IMR-90 (cell line): ENCODE data around the gene MAP2K2. TPM values are rescaled to one million over a fixed set of nuclear protein-coding genes. Genes with fewer than 3 reads are reported as not detected.

Experiments used
- ATAC-seq: fragments of 200-7000 bp; cut with Tn5 transposase; 2 replicates; pipeline ENCODE4 v1.9.1; 2020; ENCODE audit warnings: low read depth, mild to moderate bottlenecking, moderate library complexity
- BruUV-seq: library from RNA; stranded (reverse); fragments of 400-500 nt; replicated peaks from 2 replicates; lab custom pipeline; 2021; lab: Mats Ljungman, UMichigan
- CTCF ChIA-PET: fragments of 300-600 bp; formaldehyde crosslinking; extraction: SDS; loops from one replicate; lab custom pipeline; 2021; ENCODE audit warnings: antibody characterized with exemption; lab: Yijun Ruan, JAX
- POLR2A ChIA-PET: fragments of 300-600 bp; sonication (Branson Sonifier 250); formaldehyde crosslinking; loops from one replicate; lab custom pipeline; 2022; ENCODE audit warnings: antibody characterized with exemption; ENCODE audit not compliant: unreplicated experiment; lab: Charles Lee
- DNase-seq: peaks from one replicate; pipeline ENCODE4 v3.0.0; 2013
- H2AFZ ChIP-seq: replicated peaks from 2 replicates; pipeline ENCODE3; 2013; ENCODE audit warnings: low read length, mild to moderate bottlenecking; ENCODE audit not compliant: poor library complexity
- H2AK5ac ChIP-seq: 2 replicates; pipeline ENCODE4 v1.6.1; 2013; ENCODE audit warnings: low read depth, low read length, inconsistent platforms
- H2AK9ac ChIP-seq: replicated peaks from 2 replicates; pipeline ENCODE3; 2013; ENCODE audit warnings: mild to moderate bottlenecking, low read depth, low read length, moderate library complexity; ENCODE audit not compliant: poor library complexity
- H2BK120ac ChIP-seq: 2 replicates; pipeline ENCODE4 v1.6.1; 2013; ENCODE audit warnings: low read depth, low read length, inconsistent platforms
- H2BK15ac ChIP-seq: 3 replicates; pipeline ENCODE4 v1.6.1; 2013; ENCODE audit warnings: low read depth, low read length, inconsistent platforms
- H2BK20ac ChIP-seq: 2 replicates; pipeline ENCODE4 v1.6.1; 2013; ENCODE audit warnings: low read depth, mild to moderate bottlenecking, inconsistent platforms, low read length, moderate library complexity
- H2BK5ac ChIP-seq: 2 replicates; pipeline ENCODE4 v1.6.1; 2013; ENCODE audit warnings: mild to moderate bottlenecking, low read depth, low read length, inconsistent platforms; ENCODE audit not compliant: poor library complexity, severe bottlenecking
- H3K14ac ChIP-seq: replicated peaks from 2 replicates; pipeline ENCODE4 v1.6.1; 2013; ENCODE audit warnings: low read depth, low read length, inconsistent platforms
- H3K18ac ChIP-seq: 2 replicates; pipeline ENCODE4 v1.6.1; 2013; ENCODE audit warnings: low read depth, low read length, control low read depth
- H3K23ac ChIP-seq: 2 replicates; pipeline ENCODE4 v1.6.1; 2013; ENCODE audit warnings: low read depth, low read length, inconsistent platforms
- H3K27ac ChIP-seq: 2 replicates; pipeline ENCODE4 v1.5.1; 2013; ENCODE audit warnings: mild to moderate bottlenecking, control low read depth, low read length; ENCODE audit not compliant: insufficient read depth
- H3K27me3 ChIP-seq: 2 replicates; pipeline ENCODE4 v1.6.1; 2013; ENCODE audit warnings: low read length; ENCODE audit not compliant: control insufficient read depth, insufficient read depth
- H3K36me3 ChIP-seq: 2 replicates; pipeline ENCODE4 v1.6.1; 2013; ENCODE audit warnings: low read length, mixed read lengths; ENCODE audit not compliant: control insufficient read depth, insufficient read depth
- H3K4ac ChIP-seq: 2 replicates; pipeline ENCODE4 v1.6.1; 2013; ENCODE audit warnings: low read depth, low read length, inconsistent platforms
- H3K4me1 ChIP-seq: 2 replicates; pipeline ENCODE4 v1.6.1; 2013; ENCODE audit warnings: low read length, mixed read lengths; ENCODE audit not compliant: control insufficient read depth, insufficient read depth
- H3K4me2 ChIP-seq: 2 replicates; pipeline ENCODE4 v1.6.1; 2013; ENCODE audit warnings: low read depth, mild to moderate bottlenecking, control low read depth, low read length, moderate library complexity
- H3K4me3 ChIP-seq: 2 replicates; pipeline ENCODE4 v1.5.1; 2013; ENCODE audit warnings: low read depth, mild to moderate bottlenecking, control low read depth, low read length, moderate library complexity; ENCODE audit not compliant: insufficient read depth
- H3K56ac ChIP-seq: 2 replicates; pipeline ENCODE4 v1.6.1; 2013; ENCODE audit warnings: low read length, inconsistent platforms; ENCODE audit not compliant: insufficient read depth; ENCODE audit errors: extremely low read depth
- H3K79me1 ChIP-seq, 2 experiments: 2 replicates each; pipeline ENCODE4 v1.6.1; 2013; ENCODE audit warnings: low read length in 2 of 2, inconsistent platforms in 1 of 2, low read depth in 1 of 2
- H3K9ac ChIP-seq: 2 replicates; pipeline ENCODE4 v1.6.1; 2013; ENCODE audit warnings: low read depth, low read length, control low read depth
- H3K9me1 ChIP-seq: 2 replicates; pipeline ENCODE4 v1.6.1; 2013; ENCODE audit warnings: low read length, inconsistent platforms; ENCODE audit not compliant: insufficient read depth
- H3K9me3 ChIP-seq: 2 replicates; pipeline ENCODE4 v1.6.1; 2013; ENCODE audit warnings: low read length; ENCODE audit not compliant: control insufficient read depth, insufficient read depth
- H4K20me1 ChIP-seq: 2 replicates; pipeline ENCODE4 v1.6.1; 2013; ENCODE audit warnings: low read length, inconsistent platforms; ENCODE audit not compliant: insufficient read depth
- H4K5ac ChIP-seq: 2 replicates; pipeline ENCODE4 v1.6.1; 2013; ENCODE audit warnings: mild to moderate bottlenecking, low read depth, low read length, control low read depth
- H4K8ac ChIP-seq, 2 experiments: 2 replicates each; pipeline ENCODE4 v1.6.1; 2013; ENCODE audit warnings: low read depth in 2 of 2, low read length in 2 of 2, control low read depth in 1 of 2, inconsistent platforms in 1 of 2
- H4K91ac ChIP-seq: 2 replicates; pipeline ENCODE4 v1.6.1; 2013; ENCODE audit warnings: low read depth, low read length, inconsistent platforms; ENCODE audit not compliant: insufficient read depth
- BHLHE40 ChIP-seq: fragments of 150-350 bp; IDR thresholded peaks from 2 replicates; pipeline ENCODE4 v1.6.1; 2016; ENCODE audit warnings: mild to moderate bottlenecking, low read depth, low read length
- CEBPB ChIP-seq: IDR thresholded peaks from 2 replicates; pipeline ENCODE4 v1.6.1; 2012; ENCODE audit warnings: low read depth, low read length, improper control_type of control experiment
- CHD1 ChIP-seq: IDR thresholded peaks from 2 replicates; pipeline ENCODE4 v1.6.1; 2012; ENCODE audit warnings: low read depth, low read length, improper control_type of control experiment
- FOS ChIP-seq: fragments of 150-350 bp; IDR thresholded peaks from 2 replicates; pipeline ENCODE4 v1.6.1; 2016; ENCODE audit warnings: low read depth, low read length
- MAFK ChIP-seq: IDR thresholded peaks from 2 replicates; pipeline ENCODE4 v1.6.1; 2012; ENCODE audit warnings: low read depth, low read length, improper control_type of control experiment
- MAZ ChIP-seq: IDR thresholded peaks from 2 replicates; pipeline ENCODE4 v1.6.1; 2012; ENCODE audit warnings: low read depth, mild to moderate bottlenecking, low read length, improper control_type of control experiment, moderate library complexity, borderline replicate concordance
- MXI1 ChIP-seq: IDR thresholded peaks from 2 replicates; pipeline ENCODE4 v1.6.1; 2012; ENCODE audit warnings: low read depth, mild to moderate bottlenecking, low read length, moderate library complexity, borderline replicate concordance
- NFE2L2 ChIP-seq: fragments of 150-350 bp; IDR thresholded peaks from 2 replicates; pipeline ENCODE4 v1.6.1; 2016; ENCODE audit warnings: low read depth, mild to moderate bottlenecking, low read length
- POLR2A ChIP-seq: IDR thresholded peaks from 2 replicates; pipeline ENCODE4 v1.6.1; 2012; ENCODE audit warnings: mild to moderate bottlenecking, low read depth, low read length
- RAD21 ChIP-seq: IDR thresholded peaks from 2 replicates; pipeline ENCODE4 v1.6.1; 2012; ENCODE audit warnings: low read length, improper control_type of control experiment
- RCOR1 ChIP-seq: IDR thresholded peaks from 2 replicates; pipeline ENCODE4 v1.6.1; 2012; ENCODE audit warnings: mild to moderate bottlenecking, low read length, improper control_type of control experiment; ENCODE audit not compliant: insufficient replicate concordance
- WGBS, 2 experiments: methylation state at CpG; one replicate each; pipeline versions ENCODE4 v1.1.5 to v1.1.7; 2013; ENCODE audit warnings: missing lambda C conversion rate in 2 of 2; ENCODE audit not compliant: insufficient read length in 1 of 2; ENCODE audit errors: extremely low coverage in 2 of 2; 5-methylcytosine and 5-hydroxymethylcytosine counted together
- dilution Hi-C: fragments of 300-500 bp; cut with HindIII; formaldehyde crosslinking; loops from one replicate; pipeline ENCODE4 v1.14.3; 2018; ENCODE audit warnings: low sequenced_read_pairs; ENCODE audit not compliant: unreplicated experiment
- in situ Hi-C: fragments of 300-500 bp; cut with MboI; formaldehyde crosslinking; loops from 3 replicates; pipeline ENCODE4 v1.14.3; 2019; ENCODE audit warnings: low sequenced_read_pairs, inconsistent platforms, mixed read lengths
- intact Hi-C: fragments of 100-400 bp; cut with micrococcal nuclease; formaldehyde crosslinking; loops from 2 replicates; pipeline ENCODE4 v1.10.0; 2022
- polyA plus RNA-seq, 3 experiments: library from polyadenylated mRNA; depleted of rRNA; stranded (reverse); fragments of >200 nt; gene quantifications; 2 replicates each; pipeline ENCODE4 v1.2.3, GENCODE V29; 2012; ENCODE audit warnings: low replicate concordance in 1 of 3
- total RNA-seq: library from RNA; depleted of rRNA; stranded (reverse); fragments of >200 nt; gene quantifications from 2 replicates; pipeline ENCODE4 v1.2.3, GENCODE V29; 2012
- TF ChIP-seq, protein P1 (sequence below): fragments of 150-350 bp; IDR thresholded peaks from 2 replicates; pipeline ENCODE4 v1.6.1; 2017; ENCODE audit warnings: mild to moderate bottlenecking, antibody characterized with exemption, low read length, low read depth
- TF ChIP-seq, protein P2 (sequence below): fragments of 150-350 bp; IDR thresholded peaks from 2 replicates; pipeline ENCODE4 v1.6.1; 2016; ENCODE audit warnings: low read depth, mild to moderate bottlenecking, low read length, moderate library complexity, borderline replicate concordance
- TF ChIP-seq, protein P3 (sequence below): conservative IDR thresholded peaks from 2 replicates; pipeline ENCODE4 v1.5.1; 2012; ENCODE audit warnings: mild to moderate bottlenecking, low read depth, low read length, improper control_type of control experiment

Gene MAP2K2
- total and polyA plus RNA-seq, 2 of the 4 experiments (the other 2 are of a cell fraction): 115 to 151 TPM

DNA sequence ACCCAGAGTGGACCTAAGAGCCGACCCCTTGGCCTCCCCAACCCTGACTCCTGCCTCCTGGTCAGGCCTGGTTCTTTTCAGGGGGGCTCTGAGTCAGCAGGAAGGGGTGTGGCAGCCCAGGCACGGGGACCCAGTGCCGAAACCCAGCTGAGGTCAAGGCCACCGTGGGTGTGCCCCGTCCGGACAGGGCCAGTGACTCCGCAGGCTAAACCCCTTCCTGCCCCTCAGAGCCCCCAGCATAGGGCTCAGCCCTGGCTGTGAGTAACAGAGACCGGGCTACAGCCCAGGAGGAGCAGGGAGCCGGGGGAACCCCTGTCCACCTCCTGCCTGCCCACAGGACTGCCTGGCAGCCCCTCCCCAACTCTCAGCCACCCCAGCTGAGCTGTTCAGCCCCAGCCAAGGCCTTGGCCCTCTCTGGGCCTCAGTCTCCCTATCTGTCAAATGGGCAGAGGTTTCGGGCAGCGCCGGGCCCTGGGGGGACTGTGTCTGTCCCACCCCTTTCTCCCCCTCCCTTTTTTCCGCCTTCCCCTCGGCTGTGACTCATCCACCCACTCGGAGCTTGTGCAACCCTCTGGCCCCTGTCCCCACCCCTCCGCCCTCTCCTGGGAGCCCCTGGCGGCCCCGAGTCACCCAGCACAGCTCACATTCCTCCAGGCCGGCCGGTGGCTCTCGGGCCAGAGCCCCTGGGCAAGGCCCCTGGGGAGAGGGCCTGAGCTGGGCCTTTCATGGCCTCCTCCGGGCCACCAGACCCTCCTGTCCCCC lies 65.8 kb downstream of the MAP2K2 start (continued):
- TF ChIP-seq, protein P1, sequence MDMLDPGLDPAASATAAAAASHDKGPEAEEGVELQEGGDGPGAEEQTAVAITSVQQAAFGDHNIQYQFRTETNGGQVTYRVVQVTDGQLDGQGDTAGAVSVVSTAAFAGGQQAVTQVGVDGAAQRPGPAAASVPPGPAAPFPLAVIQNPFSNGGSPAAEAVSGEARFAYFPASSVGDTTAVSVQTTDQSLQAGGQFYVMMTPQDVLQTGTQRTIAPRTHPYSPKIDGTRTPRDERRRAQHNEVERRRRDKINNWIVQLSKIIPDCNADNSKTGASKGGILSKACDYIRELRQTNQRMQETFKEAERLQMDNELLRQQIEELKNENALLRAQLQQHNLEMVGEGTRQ: no peak
- TF ChIP-seq MAZ: peak; percentile 80; the same call in 1 of the 2 replicates

DNA sequence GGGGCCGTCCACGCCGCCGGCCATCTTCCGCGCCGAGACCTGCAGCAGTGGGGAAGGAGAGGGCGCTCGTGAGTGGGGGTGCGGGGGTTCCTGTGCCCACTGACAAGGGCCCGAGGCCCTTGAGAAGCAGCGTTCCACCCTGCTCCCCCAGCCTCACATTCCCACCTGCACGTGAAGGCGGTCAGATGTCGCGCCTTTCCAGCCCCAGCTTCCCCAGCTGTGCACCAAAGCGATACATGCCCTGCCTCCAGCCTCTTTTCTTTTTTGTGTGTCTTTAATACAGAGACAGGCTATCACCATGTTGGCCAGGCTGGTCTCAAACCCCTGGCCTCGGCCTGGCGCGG lies 68.7 kb downstream of the MAP2K2 start:
- Histone ChIP-seq H4K5ac (no peak overlapping the region), H3K9ac (no peak overlapping the region), H3K4ac (no peak overlapping the region), H2BK20ac (no peak overlapping the region), H3K18ac (no peak overlapping the region), H2BK15ac (no peak overlapping the region), H3K23ac (no peak overlapping the region), H3K36me3 (peaks cover 39% of the 10 kb centered on the region), H3K4me2 (no peak overlapping the region), H3K56ac (no peak overlapping the region), H3K79me1 (peaks cover 10 to 53% of the 10 kb centered on the region in 2 experiments), H2AK5ac (no peak overlapping the region), H2AK9ac (peak overlapping the region; percentile 24), H3K9me3 (no peaks in the 10 kb centered on the region), H4K8ac (no peak overlapping the region), H3K14ac (no peak overlapping the region), H3K4me3 (no peak overlapping the region), H3K27me3 (no peaks in the 10 kb centered on the region), H3K4me1 (peaks cover 40% of the 10 kb centered on the region), H4K20me1 (peaks cover 95% of the 10 kb centered on the region), H2AFZ (no peak overlapping the region), H3K9me1 (peaks cover 10% of the 10 kb centered on the region), H2BK5ac (no peak overlapping the region), H3K27ac (no peak overlapping the region), H2BK120ac (no peak overlapping the region), H4K91ac (no peak overlapping the region)
- ATAC-seq: no peak
- no peak for DNase-seq
- dilution Hi-C loops: no loop called here
- POLR2A ChIA-PET: no interaction called here
- intact Hi-C loops: no loop called here
- BruUV-seq: no TSS peak
- 99% methylated on average over 11 of the region's 20 CpGs; no CpG with 5 or more reads in 1 of the 2 experiments for WGBS, 2 experiments
- in situ Hi-C loops: no loop called here
- CTCF ChIA-PET: no interaction called here
- TF ChIP-seq MAFK (no peak), FOS (no peak), MXI1 (no peak), CHD1 (no peak), MAZ (no peak), RAD21 (no peak), RCOR1 (no peak), NFE2L2 (no peak), CEBPB (no peak), POLR2A (no peak), BHLHE40 (no peak)
- TF ChIP-seq, protein P2, sequence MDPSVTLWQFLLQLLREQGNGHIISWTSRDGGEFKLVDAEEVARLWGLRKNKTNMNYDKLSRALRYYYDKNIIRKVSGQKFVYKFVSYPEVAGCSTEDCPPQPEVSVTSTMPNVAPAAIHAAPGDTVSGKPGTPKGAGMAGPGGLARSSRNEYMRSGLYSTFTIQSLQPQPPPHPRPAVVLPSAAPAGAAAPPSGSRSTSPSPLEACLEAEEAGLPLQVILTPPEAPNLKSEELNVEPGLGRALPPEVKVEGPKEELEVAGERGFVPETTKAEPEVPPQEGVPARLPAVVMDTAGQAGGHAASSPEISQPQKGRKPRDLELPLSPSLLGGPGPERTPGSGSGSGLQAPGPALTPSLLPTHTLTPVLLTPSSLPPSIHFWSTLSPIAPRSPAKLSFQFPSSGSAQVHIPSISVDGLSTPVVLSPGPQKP: no peak
- TF ChIP-seq, protein P3, sequence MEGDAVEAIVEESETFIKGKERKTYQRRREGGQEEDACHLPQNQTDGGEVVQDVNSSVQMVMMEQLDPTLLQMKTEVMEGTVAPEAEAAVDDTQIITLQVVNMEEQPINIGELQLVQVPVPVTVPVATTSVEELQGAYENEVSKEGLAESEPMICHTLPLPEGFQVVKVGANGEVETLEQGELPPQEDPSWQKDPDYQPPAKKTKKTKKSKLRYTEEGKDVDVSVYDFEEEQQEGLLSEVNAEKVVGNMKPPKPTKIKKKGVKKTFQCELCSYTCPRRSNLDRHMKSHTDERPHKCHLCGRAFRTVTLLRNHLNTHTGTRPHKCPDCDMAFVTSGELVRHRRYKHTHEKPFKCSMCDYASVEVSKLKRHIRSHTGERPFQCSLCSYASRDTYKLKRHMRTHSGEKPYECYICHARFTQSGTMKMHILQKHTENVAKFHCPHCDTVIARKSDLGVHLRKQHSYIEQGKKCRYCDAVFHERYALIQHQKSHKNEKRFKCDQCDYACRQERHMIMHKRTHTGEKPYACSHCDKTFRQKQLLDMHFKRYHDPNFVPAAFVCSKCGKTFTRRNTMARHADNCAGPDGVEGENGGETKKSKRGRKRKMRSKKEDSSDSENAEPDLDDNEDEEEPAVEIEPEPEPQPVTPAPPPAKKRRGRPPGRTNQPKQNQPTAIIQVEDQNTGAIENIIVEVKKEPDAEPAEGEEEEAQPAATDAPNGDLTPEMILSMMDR: no peak
